ENCODE results near the gene PLXNA2.

GRCh38 chr1:208002672-208003071, 241.5 kb downstream of the PLXNA2 start:
- no peak for TF ChIP-seq POLR2AphosphoS5 (IDR thresholded peaks at IDR 0.05; ENCODE audit: insufficient read depth, low read depth, low read length)
- no peak for TF ChIP-seq POLR2A (IDR thresholded peaks at IDR 0.05; ENCODE audit: low read depth, low read length)
- TF ChIP-seq CTCF (IDR thresholded peaks at IDR 0.05; ENCODE audit: extremely low read depth in 1 of 2, insufficient read depth in 1 of 2, low read depth in 1 of 2, low read length in 2 of 2): no peak
- TF ChIP-seq EZH2 (IDR thresholded peaks at IDR 0.05; ENCODE audit: borderline replicate concordance, low read depth, low read length, severe bottlenecking): no peak
- no peak for TF ChIP-seq JUN (IDR thresholded peaks at IDR 0.05; ENCODE audit: borderline replicate concordance, insufficient read depth, insufficient read length, low read depth)
- no peak for TF ChIP-seq MYC (IDR thresholded peaks at IDR 0.05; ENCODE audit: low read depth, low read length)
- no peak for TF ChIP-seq FOS (IDR thresholded peaks at IDR 0.05; ENCODE audit: borderline replicate concordance, insufficient read depth, low read length)
